IPS-18c (cell line): Measurements from ENCODE around the gene KRT34.
"Not testable (repeated sequence)": the region's sequence is repeated elsewhere in the genome, so short reads cannot be mapped to it uniquely, and the experiment has no call there.

Experiments used
- H3K4me3 ChIP-seq: 2 replicates; pipeline ENCODE4 v1.7.0; 2013; ENCODE audit warnings: low read depth, mild to moderate bottlenecking, low read length, moderate library complexity; ENCODE audit not compliant: insufficient read depth
- H3K9me3 ChIP-seq: one replicate; pipeline ENCODE4 v1.6.1; 2013; ENCODE audit warnings: mild to moderate bottlenecking, low read length, moderate library complexity; ENCODE audit not compliant: control insufficient read depth, insufficient read depth

The KRT34 gene

DNA sequence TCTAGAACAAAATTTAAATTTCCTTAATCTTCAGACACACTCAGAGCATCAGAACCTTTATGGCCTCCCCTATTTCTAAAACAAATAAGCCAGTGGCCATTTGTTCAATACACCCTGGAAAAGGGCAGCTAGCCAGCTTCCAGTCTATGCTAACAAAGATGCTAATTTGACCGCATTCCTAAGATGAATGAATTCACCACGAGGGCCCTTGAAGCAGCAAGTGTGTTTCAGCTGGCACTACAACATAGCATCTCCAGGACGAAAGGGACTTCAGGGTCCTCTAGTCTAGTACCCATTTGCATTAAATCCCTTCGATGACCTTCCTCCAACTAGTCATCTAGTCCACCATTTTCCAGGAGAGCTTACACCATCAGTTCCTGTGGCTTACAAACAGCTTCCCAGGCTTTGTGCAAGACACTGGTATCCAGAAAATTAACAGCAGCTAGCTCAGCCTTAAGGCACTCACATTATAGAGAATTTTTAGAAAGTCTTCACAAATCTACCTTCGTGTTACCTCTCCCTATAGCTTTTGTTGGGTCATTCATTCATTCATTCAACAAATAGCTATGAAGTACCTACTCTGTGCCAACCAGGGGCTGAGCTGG, 31.3 kb upstream of the KRT34 start:
- Histone ChIP-seq H3K4me3 (no peak overlapping the region), H3K9me3 (no peaks in the 10 kb centered on the region)

- H3K4me3 ChIP-seq, result no peak overlapping the region
- no peaks in the 10 kb centered on the region for H3K9me3 ChIP-seq
These were observed 29.1 kb upstream of the KRT34 start for GRCh38 chr17:41411072-41411840.

GRCh38 chr17:41407226-41407625, 25.1 kb upstream of the KRT34 start:
- H3K4me3 ChIP-seq, result no peak overlapping the region
- H3K9me3 ChIP-seq, result no peaks in the 10 kb centered on the region

DNA sequence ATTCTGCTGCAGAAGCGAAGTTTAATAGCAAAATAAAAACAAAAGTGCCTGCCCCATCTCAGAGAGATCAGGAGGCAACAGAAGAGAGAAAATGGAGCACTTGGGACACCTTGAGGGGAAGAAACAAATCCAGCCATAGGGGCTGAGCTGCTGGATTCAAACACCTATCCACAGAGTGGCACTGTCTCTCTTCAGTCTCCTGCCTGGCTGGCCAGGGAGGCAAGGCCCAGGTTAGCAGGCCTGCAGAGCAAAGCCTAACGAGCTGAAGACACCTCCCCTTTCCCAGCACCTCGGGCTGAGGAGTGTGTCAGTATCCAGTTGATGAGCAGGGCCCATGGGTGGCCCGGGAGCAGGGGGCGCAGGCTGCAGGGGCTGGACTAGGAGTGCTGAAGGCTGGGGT, 24.1 kb upstream of the KRT34 start:
- Histone ChIP-seq H3K4me3 (no peak overlapping the region), H3K9me3 (no peaks in the 10 kb centered on the region)

GRCh38 chr17:41404024-41404671, 22.0 kb upstream of the KRT34 start:
- no peak overlapping the region for H3K4me3 ChIP-seq
- H3K9me3 ChIP-seq, result no peaks in the 10 kb centered on the region

- no peak overlapping the region for H3K4me3 ChIP-seq
- no peaks in the 10 kb centered on the region for H3K9me3 ChIP-seq
These were observed 21.4 kb upstream of the KRT34 start for GRCh38 chr17:41403404-41404023.

DNA sequence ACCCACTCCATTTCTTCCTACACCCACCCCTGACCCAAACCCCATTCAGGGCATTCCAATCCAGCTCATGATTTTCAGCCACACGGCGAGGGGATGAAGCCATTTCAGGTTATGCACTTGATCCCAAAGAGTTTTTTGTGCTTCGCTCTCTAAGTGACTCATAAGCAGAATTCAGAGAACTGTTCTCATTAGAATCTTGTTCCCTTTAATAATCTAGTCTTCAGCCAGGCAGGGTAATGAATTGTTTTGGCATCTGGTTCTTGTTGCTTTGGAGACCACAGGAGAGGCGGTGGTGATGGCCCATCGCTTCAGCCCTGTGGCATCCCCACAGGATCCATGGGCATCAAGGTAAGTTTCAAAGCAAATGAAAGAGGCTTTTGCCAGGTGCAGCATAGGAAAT, 20.1 kb upstream of the KRT34 start:
- Histone ChIP-seq H3K9me3 (no peaks in the 10 kb centered on the region), H3K4me3 (no peak overlapping the region)

DNA sequence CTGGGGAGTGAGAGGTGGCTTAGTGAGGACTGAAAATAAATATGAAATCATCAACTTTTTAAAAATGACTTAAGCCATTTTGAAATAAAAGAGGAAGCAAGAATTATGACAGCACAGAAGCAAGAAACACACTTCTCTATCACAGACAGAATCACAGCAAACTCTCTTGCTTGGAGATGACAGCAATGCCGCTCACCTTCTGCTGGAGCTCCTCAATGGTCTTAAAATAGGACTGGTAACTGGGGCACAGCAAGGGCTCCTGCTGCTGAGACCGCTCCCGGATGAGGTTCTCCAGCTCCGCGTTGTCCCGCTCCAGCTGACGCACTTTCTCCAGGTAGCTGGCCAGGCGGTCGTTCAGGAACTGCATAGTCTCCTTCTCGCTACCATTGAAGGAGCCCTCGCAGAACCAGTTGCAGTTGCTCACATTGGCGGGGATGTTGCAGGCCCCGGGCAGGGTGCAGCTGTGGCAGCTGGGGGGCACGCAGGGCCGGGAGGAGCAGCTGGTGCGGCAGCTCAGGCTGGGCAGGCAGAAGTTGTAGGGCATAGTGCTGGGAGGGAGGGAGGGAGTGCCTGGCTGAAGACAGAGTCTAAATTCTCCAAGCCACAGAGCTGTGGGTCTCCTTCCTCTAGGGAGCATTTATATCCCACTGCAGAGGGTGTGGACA, 15.0 kb upstream of the KRT34 start, which contains the start of gene KRT31:
Gene KRT31, minus strand, starts transcription at position 613 of the 665 bp plus-strand sequence. Its CDS starts 69 bp downstream, at position 544.
- Histone ChIP-seq H3K9me3 (no peaks in the 10 kb centered on the region), H3K4me3 (no peak within 1 kb of the TSS)

DNA sequence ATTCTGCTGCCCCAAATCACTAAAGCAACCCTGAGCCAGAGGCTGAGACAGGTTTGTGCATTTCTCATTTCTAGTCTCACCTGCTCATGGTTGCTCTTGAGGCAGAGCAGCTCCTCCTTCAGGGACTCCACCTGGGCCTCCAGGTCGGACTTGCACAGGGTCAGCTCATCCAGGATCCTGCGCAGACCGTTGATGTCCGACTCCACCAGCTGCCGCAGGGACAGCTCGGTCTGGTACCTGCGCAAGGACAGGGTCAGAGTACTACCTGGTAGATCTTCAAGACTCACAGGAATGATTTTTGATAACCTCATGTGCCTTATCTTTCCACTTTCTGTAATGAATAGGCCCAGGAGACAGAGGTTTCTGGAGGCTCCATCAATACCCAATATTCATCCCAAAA, 14.2 kb upstream of the KRT34 start:
- Histone ChIP-seq H3K9me3 (no peaks in the 10 kb centered on the region), H3K4me3 (no peak overlapping the region)

GRCh38 chr17:41395611-41396010, 13.5 kb upstream of the KRT34 start:
- Histone ChIP-seq H3K4me3 (no peak overlapping the region), H3K9me3 (no peaks in the 10 kb centered on the region)

GRCh38 chr17:41395044-41395443, 12.9 kb upstream of the KRT34 start:
- H3K4me3 ChIP-seq, result not testable (repeated sequence)

DNA sequence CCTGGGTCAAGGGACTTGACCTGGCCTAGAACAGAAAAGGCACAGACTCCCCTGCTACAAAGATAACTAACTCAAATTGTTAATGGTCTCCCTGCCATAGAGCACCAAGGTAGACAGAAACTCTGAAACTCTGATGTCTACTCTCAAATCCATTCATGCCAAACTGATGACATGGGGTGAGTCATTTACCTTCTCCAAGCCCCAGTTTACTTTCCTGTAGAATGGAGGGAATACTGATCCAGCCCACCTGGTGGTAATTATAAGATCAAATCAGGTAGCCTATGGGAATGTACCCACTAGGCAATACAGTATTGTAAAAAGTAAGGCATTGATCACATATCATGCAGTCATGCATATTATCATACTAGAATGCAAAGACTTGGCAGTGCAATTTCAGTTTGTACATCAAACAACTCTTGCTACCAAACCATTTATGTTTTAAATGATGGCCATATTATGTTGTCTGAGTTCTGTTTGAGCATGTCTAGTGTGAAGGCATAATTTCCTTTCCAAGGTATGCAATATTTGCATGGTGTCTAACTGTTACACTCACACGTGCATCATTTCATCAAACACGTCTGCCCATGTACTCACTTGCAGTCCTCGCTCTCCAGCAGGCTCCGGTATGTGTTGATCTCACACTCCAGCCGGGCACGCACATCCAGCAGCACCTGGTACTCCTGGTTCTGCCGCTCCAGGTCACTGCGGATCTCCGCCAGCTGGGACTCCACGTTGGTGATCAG, 12.3 kb upstream of the KRT34 start:
- Histone ChIP-seq H3K9me3 (no peaks in the 10 kb centered on the region), H3K4me3 (no peak overlapping the region)

More at GRCh38 chr17:41395044-41395443, 12.9 kb upstream of the KRT34 start:
- H3K9me3 ChIP-seq, result not testable (repeated sequence)

DNA sequence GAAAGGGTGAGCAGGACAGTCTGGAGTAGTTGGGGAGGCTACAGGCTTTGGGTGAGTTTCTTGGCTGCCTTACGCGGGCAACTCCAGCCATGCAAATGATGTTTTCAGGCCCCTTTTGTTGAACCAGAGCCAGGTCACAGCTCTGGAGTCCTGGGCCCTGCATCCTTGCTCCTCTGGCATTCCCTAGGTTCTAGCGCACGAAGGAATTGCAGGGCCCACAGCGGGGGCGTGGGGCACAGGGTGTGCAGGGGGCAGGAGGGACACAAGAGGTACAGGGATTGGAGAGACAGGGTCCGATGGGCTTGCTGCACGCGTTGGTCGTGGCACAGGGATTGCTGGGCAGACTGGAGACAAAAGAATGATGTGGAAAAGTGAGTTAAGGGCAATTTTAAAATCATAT, 11.7 kb upstream of the KRT34 start:
- H3K9me3 ChIP-seq, result no peaks in the 10 kb centered on the region
- H3K4me3 ChIP-seq, result no peak overlapping the region

DNA sequence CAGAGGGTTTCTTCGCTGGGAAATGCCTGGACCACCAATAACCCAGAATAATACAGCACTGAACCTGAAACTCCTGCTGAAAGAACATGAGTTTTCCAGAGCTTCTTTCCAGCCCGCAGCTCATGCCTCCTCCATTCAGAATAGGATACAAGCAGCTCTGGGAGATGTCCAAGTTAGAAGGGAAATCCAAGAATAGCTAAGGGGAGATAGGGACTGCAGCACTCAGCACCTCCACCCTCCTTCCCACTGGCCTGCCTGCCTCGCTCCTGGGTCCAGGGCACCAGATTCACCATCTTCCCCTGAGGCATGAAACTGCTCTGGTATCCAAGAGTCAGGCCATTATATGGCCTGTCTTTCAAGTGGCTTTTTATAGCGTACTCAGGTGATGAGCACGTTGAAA, 11.2 kb upstream of the KRT34 start:
- Histone ChIP-seq H3K4me3 (no peak overlapping the region), H3K9me3 (no peaks in the 10 kb centered on the region)

DNA sequence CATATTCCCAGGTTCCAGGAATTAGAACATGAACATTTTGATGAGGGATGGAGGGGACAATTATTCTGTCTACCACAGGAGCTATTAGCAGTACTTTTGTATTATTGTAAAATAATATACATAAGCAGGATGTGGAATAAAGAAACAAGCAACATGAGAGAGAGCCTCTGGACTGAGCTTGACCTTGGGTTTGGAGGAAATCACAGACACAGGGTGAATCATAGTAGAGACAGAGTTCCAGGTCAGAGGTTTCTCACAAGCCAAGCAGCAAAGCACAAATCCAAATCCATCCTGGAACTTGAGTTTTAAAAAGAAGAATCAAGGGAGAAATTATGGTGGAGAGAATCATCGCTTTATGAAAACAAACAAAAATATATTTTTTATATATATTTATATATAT, 10.2 kb upstream of the KRT34 start:
- no peaks in the 10 kb centered on the region for H3K9me3 ChIP-seq
- no peak overlapping the region for H3K4me3 ChIP-seq

DNA sequence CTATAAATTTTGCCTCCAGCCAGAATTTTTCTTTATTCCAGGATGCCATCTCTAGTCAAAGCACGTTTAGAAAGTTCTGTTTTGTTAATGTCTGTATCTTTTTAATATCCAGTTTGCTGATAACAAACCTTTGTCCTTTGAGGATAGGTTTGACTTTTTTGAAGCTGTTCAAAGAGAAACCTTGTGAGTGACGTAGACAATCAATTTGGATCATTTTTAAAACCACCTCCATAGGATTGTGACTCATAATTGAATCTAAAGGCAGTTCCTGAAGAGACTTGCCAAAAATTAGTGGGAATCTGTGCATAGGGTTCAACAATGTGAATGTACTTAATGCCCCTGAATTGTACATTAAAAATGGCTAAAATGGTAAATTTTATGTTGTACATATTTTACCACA, 9.4 kb upstream of the KRT34 start:
- no peaks in the 10 kb centered on the region for H3K9me3 ChIP-seq
- H3K4me3 ChIP-seq, result no peak overlapping the region

- H3K9me3 ChIP-seq, result no peaks in the 10 kb centered on the region
- H3K4me3 ChIP-seq, result no peak overlapping the region
These were observed 8.4 kb upstream of the KRT34 start for GRCh38 chr17:41390411-41390938.
